ENCODE measurements around the gene FAM184A. TPM values are rescaled to one million over a fixed set of nuclear protein-coding genes. Genes with fewer than 3 reads are reported as not detected.
"Not testable (repeated sequence)": the region's sequence is repeated elsewhere in the genome, so short reads cannot be mapped to it uniquely, and the experiment has no call there.

The FAM184A gene
- total RNA-seq, 1 donor from 2014 or later = 7.5 TPM

- DNase-seq (ENCODE audit: extremely low spot score, unreplicated experiment) = no peak
- Mint-ChIP-seq H3K27ac (no peak overlapping the region), H3K36me3 (no peaks in the 10 kb centered on the region)
These were observed 54.4 kb downstream of the FAM184A start for GRCh38 chr6:119024111-119024510.

GRCh38 chr6:119022796-119023195, 55.7 kb downstream of the FAM184A start:
- TF ChIP-seq, protein P1, sequence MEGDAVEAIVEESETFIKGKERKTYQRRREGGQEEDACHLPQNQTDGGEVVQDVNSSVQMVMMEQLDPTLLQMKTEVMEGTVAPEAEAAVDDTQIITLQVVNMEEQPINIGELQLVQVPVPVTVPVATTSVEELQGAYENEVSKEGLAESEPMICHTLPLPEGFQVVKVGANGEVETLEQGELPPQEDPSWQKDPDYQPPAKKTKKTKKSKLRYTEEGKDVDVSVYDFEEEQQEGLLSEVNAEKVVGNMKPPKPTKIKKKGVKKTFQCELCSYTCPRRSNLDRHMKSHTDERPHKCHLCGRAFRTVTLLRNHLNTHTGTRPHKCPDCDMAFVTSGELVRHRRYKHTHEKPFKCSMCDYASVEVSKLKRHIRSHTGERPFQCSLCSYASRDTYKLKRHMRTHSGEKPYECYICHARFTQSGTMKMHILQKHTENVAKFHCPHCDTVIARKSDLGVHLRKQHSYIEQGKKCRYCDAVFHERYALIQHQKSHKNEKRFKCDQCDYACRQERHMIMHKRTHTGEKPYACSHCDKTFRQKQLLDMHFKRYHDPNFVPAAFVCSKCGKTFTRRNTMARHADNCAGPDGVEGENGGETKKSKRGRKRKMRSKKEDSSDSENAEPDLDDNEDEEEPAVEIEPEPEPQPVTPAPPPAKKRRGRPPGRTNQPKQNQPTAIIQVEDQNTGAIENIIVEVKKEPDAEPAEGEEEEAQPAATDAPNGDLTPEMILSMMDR (conservative IDR thresholded peaks at IDR 0.05) = no peak
- no peak overlapping the region for H3K4me3 Mint-ChIP-seq
- H3K9me3 Mint-ChIP-seq = peaks cover 5% of the 10 kb centered on the region
- H3K27me3 Mint-ChIP-seq = no peaks in the 10 kb centered on the region
- no peaks in the 10 kb centered on the region for H3K4me1 Mint-ChIP-seq (ENCODE audit: unreplicated experiment)
- H3K27ac Mint-ChIP-seq = no peak overlapping the region
- no peaks in the 10 kb centered on the region for H3K36me3 Mint-ChIP-seq
- DNase-seq (ENCODE audit: extremely low spot score, unreplicated experiment) = no peak

More at GRCh38 chr6:119024111-119024510, 54.4 kb downstream of the FAM184A start:
- Mint-ChIP-seq H3K4me3 (no peak overlapping the region), H3K9me3 (peaks cover 5% of the 10 kb centered on the region), H3K4me1 (ENCODE audit: unreplicated experiment) (no peaks in the 10 kb centered on the region), H3K27me3 (no peaks in the 10 kb centered on the region)
- TF ChIP-seq, protein P1 (conservative IDR thresholded peaks at IDR 0.05) = no peak

- DNase-seq (ENCODE audit: extremely low spot score, unreplicated experiment) = no peak
- Mint-ChIP-seq H3K9me3 (no peaks in the 10 kb centered on the region), H3K36me3 (no peaks in the 10 kb centered on the region), H3K27ac (no peak overlapping the region), H3K4me3 (no peak overlapping the region), H3K4me1 (ENCODE audit: unreplicated experiment) (no peaks in the 10 kb centered on the region), H3K27me3 (no peaks in the 10 kb centered on the region)
- TF ChIP-seq, protein P1 (conservative IDR thresholded peaks at IDR 0.05) = no peak
These were observed 57.6 kb downstream of the FAM184A start for GRCh38 chr6:119020597-119021561.

- not testable (repeated sequence) for H3K4me3 Mint-ChIP-seq; H3K36me3 Mint-ChIP-seq; DNase-seq (ENCODE audit: extremely low spot score, unreplicated experiment); H3K9me3 Mint-ChIP-seq; H3K4me1 Mint-ChIP-seq (ENCODE audit: unreplicated experiment); H3K27ac Mint-ChIP-seq; H3K27me3 Mint-ChIP-seq
These were observed 63.3 kb downstream of the FAM184A start for GRCh38 chr6:119015165-119015564.

- no peak overlapping the region for H3K27ac Mint-ChIP-seq
- H3K36me3 Mint-ChIP-seq = no peaks in the 10 kb centered on the region
- H3K4me1 Mint-ChIP-seq (ENCODE audit: unreplicated experiment) = no peaks in the 10 kb centered on the region
- no peak for DNase-seq (ENCODE audit: extremely low spot score, unreplicated experiment)
- no peak overlapping the region for H3K4me3 Mint-ChIP-seq
- H3K27me3 Mint-ChIP-seq = no peaks in the 10 kb centered on the region
- peaks cover 5% of the 10 kb centered on the region for H3K9me3 Mint-ChIP-seq
- TF ChIP-seq, protein P1 (conservative IDR thresholded peaks at IDR 0.05) = no peak
These were observed 65.9 kb downstream of the FAM184A start for GRCh38 chr6:119012521-119012920.

GRCh38 chr6:119009266-119009665, 69.2 kb downstream of the FAM184A start:
- DNase-seq (ENCODE audit: extremely low spot score, unreplicated experiment); H3K27ac Mint-ChIP-seq; H3K9me3 Mint-ChIP-seq; H3K4me3 Mint-ChIP-seq; H3K4me1 Mint-ChIP-seq (ENCODE audit: unreplicated experiment); H3K27me3 Mint-ChIP-seq; H3K36me3 Mint-ChIP-seq: not testable (repeated sequence)

All from type B pancreatic cell (in vitro differentiated cells).